HUES64 (cell line): ENCODE results near the gene FOXP1.

ENCODE experiments used
- H3K27ac ChIP-seq: 2 replicates; pipeline ENCODE4 v1.7.0; 2013; ENCODE audit warnings: low read depth, low read length, inconsistent platforms
- H3K27me3 ChIP-seq: 2 replicates; pipeline ENCODE4 v1.6.1; 2013; ENCODE audit warnings: mild to moderate bottlenecking, low read length; ENCODE audit not compliant: insufficient read depth
- H3K36me3 ChIP-seq: 2 replicates; pipeline ENCODE4 v1.6.1; 2013; ENCODE audit warnings: mild to moderate bottlenecking, low read length; ENCODE audit not compliant: insufficient read depth
- H3K4me1 ChIP-seq: 2 replicates; pipeline ENCODE4 v1.6.1; 2013; ENCODE audit warnings: mild to moderate bottlenecking, low read length, moderate library complexity; ENCODE audit not compliant: insufficient read depth
- H3K4me3 ChIP-seq: 2 replicates; pipeline ENCODE4 v1.5.1; 2013; ENCODE audit warnings: mild to moderate bottlenecking, low read length, moderate library complexity
- H3K9ac ChIP-seq: 2 replicates; pipeline ENCODE4 v1.6.1; 2013; ENCODE audit warnings: mild to moderate bottlenecking, low read depth, low read length
- H3K9me3 ChIP-seq: 2 replicates; pipeline ENCODE4 v1.6.1; 2013; ENCODE audit warnings: low read depth, low read length; ENCODE audit not compliant: insufficient read depth
- WGBS: fragments of 150-250, 120-280 bp; methylation state at CpG from one replicate; pipeline ENCODE4 v1.1.7; 2013; ENCODE audit warnings: missing lambda C conversion rate; 5-methylcytosine and 5-hydroxymethylcytosine counted together

The FOXP1 gene

DNA sequence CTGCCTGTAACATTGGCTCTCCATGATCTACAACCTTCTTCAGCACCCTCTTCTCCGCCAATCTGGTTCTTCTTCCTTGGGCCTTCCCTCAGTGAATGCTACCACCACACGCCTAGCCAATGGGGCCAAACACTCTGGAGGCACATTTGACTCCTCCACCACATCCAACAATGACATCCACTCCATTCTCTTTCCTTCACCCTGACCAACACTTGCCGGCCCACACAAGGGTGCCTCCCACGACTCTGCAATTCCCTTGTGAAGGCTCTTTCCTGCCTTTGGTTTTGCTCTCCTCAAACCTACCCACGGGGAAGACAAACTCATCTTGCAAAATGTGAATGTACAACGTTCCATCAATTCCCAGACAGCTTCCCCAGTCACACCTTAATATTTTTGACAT lies 263.8 kb downstream of the FOXP1 start:
- 92% methylated on average over 6 of the region's 6 CpGs for WGBS
- Histone ChIP-seq H3K4me1 (no peaks in the 10 kb centered on the region), H3K4me3 (no peak overlapping the region), H3K27me3 (no peaks in the 10 kb centered on the region), H3K36me3 (no peaks in the 10 kb centered on the region), H3K9ac (no peak overlapping the region), H3K9me3 (no peaks in the 10 kb centered on the region), H3K27ac (no peak overlapping the region)

DNA sequence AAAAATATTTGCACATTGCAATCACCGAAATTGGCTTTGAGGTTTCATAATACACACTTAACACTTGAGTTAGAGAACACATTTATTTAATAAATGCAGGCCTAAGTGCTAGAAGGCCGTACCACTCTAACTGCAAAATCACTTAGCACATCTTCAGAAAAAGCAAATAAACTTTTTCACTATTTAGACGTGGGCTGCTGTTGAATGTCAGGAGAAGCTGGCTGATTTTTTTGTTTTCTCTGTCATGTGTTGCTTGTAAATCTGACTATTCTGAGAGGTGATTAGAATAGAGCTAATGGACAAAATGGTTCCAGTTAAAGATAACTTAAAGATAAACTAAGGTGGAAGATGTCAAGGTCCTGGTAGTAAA lies 265.1 kb downstream of the FOXP1 start:
- Histone ChIP-seq H3K4me3 (no peak overlapping the region), H3K9ac (no peak overlapping the region), H3K36me3 (no peaks in the 10 kb centered on the region), H3K27ac (no peak overlapping the region), H3K9me3 (no peaks in the 10 kb centered on the region), H3K4me1 (no peaks in the 10 kb centered on the region), H3K27me3 (no peaks in the 10 kb centered on the region)
- WGBS = 95% methylated on average over 3 of the region's 3 CpGs

- Histone ChIP-seq H3K9ac (no peak overlapping the region), H3K27ac (no peak overlapping the region), H3K36me3 (no peaks in the 10 kb centered on the region), H3K4me1 (no peaks in the 10 kb centered on the region), H3K9me3 (no peaks in the 10 kb centered on the region), H3K27me3 (no peaks in the 10 kb centered on the region), H3K4me3 (no peak overlapping the region)
- WGBS = 84% methylated on average over 2 of the region's 5 CpGs
Observed at GRCh38 chr3:71317749-71318457, 265.6 kb downstream of the FOXP1 start.

DNA sequence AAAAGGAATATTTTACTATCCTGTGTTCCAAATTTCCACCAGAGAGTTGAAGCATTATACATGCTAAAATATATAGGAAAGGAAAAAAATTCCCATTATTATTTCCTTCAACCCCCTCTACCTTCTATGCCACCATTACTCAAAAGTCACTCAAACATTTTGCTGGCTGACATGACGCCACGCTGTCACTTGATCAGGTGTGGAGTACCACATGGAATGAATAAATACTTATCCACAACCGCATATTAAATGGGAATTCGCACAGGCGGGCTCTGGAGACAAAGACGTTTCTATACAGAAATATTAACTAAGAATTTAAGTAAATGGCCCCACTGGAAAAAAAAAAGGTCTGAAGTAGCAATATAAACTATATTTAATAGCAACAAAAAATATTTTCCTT lies 266.4 kb downstream of the FOXP1 start:
- Histone ChIP-seq H3K9me3 (no peaks in the 10 kb centered on the region), H3K36me3 (no peaks in the 10 kb centered on the region), H3K4me3 (no peak overlapping the region), H3K9ac (no peak overlapping the region), H3K4me1 (no peaks in the 10 kb centered on the region), H3K27me3 (no peaks in the 10 kb centered on the region), H3K27ac (no peak overlapping the region)
- WGBS = 98% methylated on average over 3 of the region's 6 CpGs

DNA sequence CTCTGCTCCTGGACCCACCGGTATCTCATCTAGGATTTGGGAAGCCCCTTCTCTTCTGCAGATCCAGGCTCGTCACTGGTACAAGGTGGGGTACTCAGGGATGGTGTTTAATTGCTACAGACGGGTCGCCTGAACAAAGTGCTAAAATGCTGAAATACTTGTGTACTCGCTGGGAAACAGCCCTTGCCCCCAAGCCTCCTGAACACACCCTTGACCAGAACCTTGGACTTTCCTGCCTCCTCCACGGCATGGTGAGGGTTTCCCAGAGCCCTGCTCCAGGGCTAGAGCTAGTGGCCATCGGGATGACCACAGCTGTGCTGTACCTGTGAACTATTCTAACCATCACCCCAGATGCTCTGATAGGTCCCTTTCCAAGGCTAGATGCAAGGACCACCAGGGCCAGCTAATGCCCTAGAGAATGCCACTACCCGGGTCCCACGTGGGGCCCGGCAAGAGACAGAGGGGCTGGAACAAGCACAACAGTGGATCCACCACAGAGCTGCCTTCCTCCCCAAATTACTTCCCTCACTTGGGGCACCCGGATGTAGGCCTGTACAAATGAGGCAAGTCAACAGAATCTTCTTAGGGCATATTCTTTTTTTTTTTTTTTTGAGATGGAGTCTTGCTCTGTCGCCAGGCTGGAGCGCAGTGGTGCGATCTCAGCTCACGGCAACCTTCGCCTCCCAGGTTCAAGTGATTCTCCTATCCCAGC lies 267.3 kb downstream of the FOXP1 start:
- Histone ChIP-seq H3K4me1 (no peaks in the 10 kb centered on the region), H3K4me3 (no peak overlapping the region), H3K9me3 (no peaks in the 10 kb centered on the region), H3K27ac (no peak overlapping the region), H3K36me3 (no peaks in the 10 kb centered on the region), H3K27me3 (no peaks in the 10 kb centered on the region), H3K9ac (no peak overlapping the region)
- 94% methylated on average over 16 of the region's 16 CpGs for WGBS

DNA sequence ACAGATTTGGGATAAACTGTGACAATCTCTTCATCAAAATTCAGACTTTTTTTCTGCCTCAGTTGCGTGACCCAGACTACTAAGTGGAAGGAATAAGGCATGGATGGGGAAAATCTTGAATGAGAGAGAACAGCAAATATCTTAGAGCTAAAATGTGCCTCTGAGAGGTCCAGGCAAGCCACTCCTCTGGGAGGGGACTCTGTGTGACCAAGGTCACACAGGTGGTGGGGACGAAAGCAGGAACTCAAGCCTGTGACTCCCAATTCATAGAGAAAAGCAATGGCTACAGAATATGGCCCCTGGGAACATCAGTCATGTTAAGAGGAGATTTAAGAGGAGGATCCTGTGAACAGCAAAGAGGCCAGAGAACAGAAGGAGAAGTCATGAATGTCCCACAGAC lies 268.1 kb downstream of the FOXP1 start:
- H3K36me3 ChIP-seq = no peaks in the 10 kb centered on the region
- whole genome bisulfite sequencing = 93% methylated on average over 2 of the region's 2 CpGs
- no peak overlapping the region for H3K4me3 ChIP-seq
- no peaks in the 10 kb centered on the region for H3K27me3 ChIP-seq
- H3K9me3 ChIP-seq = no peaks in the 10 kb centered on the region
- H3K4me1 ChIP-seq = peaks cover 3% of the 10 kb centered on the region; the same call in 1 of the 2 replicates
- no peak overlapping the region for H3K9ac ChIP-seq
- no peak overlapping the region for H3K27ac ChIP-seq

DNA sequence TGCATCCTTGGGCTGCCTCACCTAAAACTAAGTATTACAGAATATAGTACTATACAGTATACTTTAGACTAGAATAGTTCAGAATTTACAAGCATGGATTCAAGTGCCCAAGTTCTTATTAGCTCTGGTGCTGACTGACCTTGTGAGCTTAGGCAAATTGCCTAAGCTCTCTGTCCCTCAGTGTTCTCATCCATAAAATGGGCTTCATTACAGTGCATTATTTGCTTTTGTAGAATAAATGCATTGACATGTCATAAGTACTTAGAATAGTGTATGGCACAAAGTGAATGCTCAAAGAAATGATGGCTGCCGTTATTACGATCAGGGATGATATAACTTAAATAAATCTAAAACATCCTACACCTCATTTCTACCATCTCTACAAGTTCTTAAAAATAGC lies 269.7 kb downstream of the FOXP1 start:
- Histone ChIP-seq H3K4me3 (no peak overlapping the region), H3K27ac (no peak overlapping the region), H3K9ac (no peak overlapping the region), H3K4me1 (peaks cover 8% of the 10 kb centered on the region; the same call in 1 of the 2 replicates), H3K9me3 (no peaks in the 10 kb centered on the region), H3K27me3 (no peaks in the 10 kb centered on the region), H3K36me3 (no peaks in the 10 kb centered on the region)
- 100% methylated on average over 2 of the region's 2 CpGs for WGBS

- Histone ChIP-seq H3K36me3 (no peaks in the 10 kb centered on the region), H3K9ac (no peak overlapping the region), H3K27me3 (no peaks in the 10 kb centered on the region)
Observed at GRCh38 chr3:71312461-71312860, 271.1 kb downstream of the FOXP1 start.

GRCh38 chr3:71311661-71312046 lies 271.9 kb downstream of the FOXP1 start:
- H3K4me3 ChIP-seq = no peak overlapping the region
- peaks cover 29% of the 10 kb centered on the region for H3K4me1 ChIP-seq
- H3K36me3 ChIP-seq = no peaks in the 10 kb centered on the region
- H3K9me3 ChIP-seq = no peaks in the 10 kb centered on the region
- H3K9ac ChIP-seq = no peak overlapping the region
- H3K27ac ChIP-seq = no peak overlapping the region
- WGBS = 79% methylated on average over 3 of the region's 3 CpGs
- no peaks in the 10 kb centered on the region for H3K27me3 ChIP-seq

More at GRCh38 chr3:71312461-71312860, 271.1 kb downstream of the FOXP1 start:
- Histone ChIP-seq H3K4me3 (no peak overlapping the region), H3K4me1 (peaks cover 21% of the 10 kb centered on the region), H3K27ac (no peak overlapping the region), H3K9me3 (no peaks in the 10 kb centered on the region)
- WGBS = 91% methylated on average over 5 of the region's 5 CpGs

- no peak overlapping the region for H3K4me3 ChIP-seq
- no peaks in the 10 kb centered on the region for H3K27me3 ChIP-seq
- H3K9me3 ChIP-seq = no peaks in the 10 kb centered on the region
- H3K4me1 ChIP-seq = peaks cover 34% of the 10 kb centered on the region
- H3K36me3 ChIP-seq = no peaks in the 10 kb centered on the region
- WGBS = 94% methylated on average over 8 of the region's 9 CpGs
- no peak overlapping the region for H3K9ac ChIP-seq
- H3K27ac ChIP-seq = no peak overlapping the region
Observed at GRCh38 chr3:71310980-71311660, 272.4 kb downstream of the FOXP1 start.

GRCh38 chr3:71310359-71310979 lies 273.1 kb downstream of the FOXP1 start:
- Histone ChIP-seq H3K27me3 (no peaks in the 10 kb centered on the region), H3K27ac (0 out of 2 replicates have a peak overlapping the region, but pooled peaks have one; percentile 29), H3K4me3 (no peak overlapping the region), H3K9me3 (no peaks in the 10 kb centered on the region), H3K36me3 (no peaks in the 10 kb centered on the region), H3K9ac (no peak overlapping the region), H3K4me1 (peaks cover 36% of the 10 kb centered on the region)
- WGBS = 85% methylated on average over 9 of the region's 9 CpGs
